ENCODE data around the gene AK2. TPM values are rescaled to one million over a fixed set of nuclear protein-coding genes. Genes with fewer than 3 reads are reported as not detected.
"Not testable (repeated sequence)": the region's sequence is repeated elsewhere in the genome, so short reads cannot be mapped to it uniquely, and the experiment has no call there.

AK2 gene
- total RNA-seq, 1 donor from 2014 or later = 173 TPM

GRCh38 chr1:33048426-33048825 is 11.7 kb upstream of the AK2 start:
- no peak overlapping the region for H3K4me3 ChIP-seq (ENCODE audit: low read depth, low read length)
- TF ChIP-seq, protein P1, sequence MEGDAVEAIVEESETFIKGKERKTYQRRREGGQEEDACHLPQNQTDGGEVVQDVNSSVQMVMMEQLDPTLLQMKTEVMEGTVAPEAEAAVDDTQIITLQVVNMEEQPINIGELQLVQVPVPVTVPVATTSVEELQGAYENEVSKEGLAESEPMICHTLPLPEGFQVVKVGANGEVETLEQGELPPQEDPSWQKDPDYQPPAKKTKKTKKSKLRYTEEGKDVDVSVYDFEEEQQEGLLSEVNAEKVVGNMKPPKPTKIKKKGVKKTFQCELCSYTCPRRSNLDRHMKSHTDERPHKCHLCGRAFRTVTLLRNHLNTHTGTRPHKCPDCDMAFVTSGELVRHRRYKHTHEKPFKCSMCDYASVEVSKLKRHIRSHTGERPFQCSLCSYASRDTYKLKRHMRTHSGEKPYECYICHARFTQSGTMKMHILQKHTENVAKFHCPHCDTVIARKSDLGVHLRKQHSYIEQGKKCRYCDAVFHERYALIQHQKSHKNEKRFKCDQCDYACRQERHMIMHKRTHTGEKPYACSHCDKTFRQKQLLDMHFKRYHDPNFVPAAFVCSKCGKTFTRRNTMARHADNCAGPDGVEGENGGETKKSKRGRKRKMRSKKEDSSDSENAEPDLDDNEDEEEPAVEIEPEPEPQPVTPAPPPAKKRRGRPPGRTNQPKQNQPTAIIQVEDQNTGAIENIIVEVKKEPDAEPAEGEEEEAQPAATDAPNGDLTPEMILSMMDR (IDR thresholded peaks at IDR 0.05; ENCODE audit: insufficient read depth, low read length, severe bottlenecking) = no peak
- H3K27me3 ChIP-seq (ENCODE audit: control insufficient read depth, insufficient read depth, low read length) = no peaks in the 10 kb centered on the region
- no peaks in the 10 kb centered on the region for H3K36me3 ChIP-seq (ENCODE audit: control insufficient read depth, insufficient read depth, low read length)
- DNase-seq (ENCODE audit: low read depth) (no peak), FAIRE-seq (no peak)

DNA sequence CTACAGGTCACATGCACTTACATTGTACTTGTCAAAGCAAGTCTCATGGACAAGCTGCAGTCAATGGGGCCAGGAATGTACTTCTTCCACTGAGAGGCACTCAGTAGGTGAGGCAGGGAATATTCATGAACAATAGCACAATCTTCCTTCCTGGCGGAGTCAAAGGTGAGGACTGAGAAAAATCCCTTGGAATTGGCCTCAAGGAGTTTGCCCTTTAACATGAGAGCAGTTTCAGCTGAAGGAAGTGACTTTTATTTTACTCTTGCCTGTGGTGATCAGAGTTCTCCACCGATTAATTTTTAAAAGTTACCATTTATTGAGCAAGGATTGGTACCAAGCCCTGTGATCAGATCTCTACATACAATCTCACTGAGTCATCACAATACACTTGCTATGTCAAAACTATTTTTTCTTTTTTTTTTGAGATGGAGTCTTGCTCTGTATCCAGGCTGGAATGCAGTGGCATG is 11.2 kb upstream of the AK2 start:
- no peak for FAIRE-seq
- TF ChIP-seq, protein P1 (IDR thresholded peaks at IDR 0.05; ENCODE audit: insufficient read depth, low read length, severe bottlenecking) = no peak
- Histone ChIP-seq H3K36me3 (ENCODE audit: control insufficient read depth, insufficient read depth, low read length) (no peaks in the 10 kb centered on the region), H3K27me3 (ENCODE audit: control insufficient read depth, insufficient read depth, low read length) (no peaks in the 10 kb centered on the region), H3K4me3 (ENCODE audit: low read depth, low read length) (no peak overlapping the region)
- DNase-seq (ENCODE audit: low read depth) = peak; percentile 54

DNA sequence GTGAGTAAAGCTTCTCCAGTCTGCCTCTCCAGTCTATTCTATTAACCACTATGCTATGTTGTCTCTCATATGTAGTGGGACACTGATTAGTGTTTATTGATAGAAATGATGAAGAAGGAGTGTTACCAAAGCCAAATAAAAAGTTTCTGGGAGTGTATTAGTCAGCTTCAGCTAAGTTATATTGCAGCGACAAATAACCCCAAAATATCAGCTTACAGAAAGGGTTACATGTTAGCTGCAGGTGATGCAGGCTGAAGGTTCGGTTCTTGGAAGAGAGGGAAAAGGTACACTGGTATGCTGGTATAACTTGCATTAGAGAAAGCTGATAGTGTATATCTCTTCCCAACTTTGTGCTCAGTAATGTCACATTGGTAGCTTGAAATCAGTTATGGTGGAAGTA is 10.6 kb upstream of the AK2 start:
- no peak overlapping the region for H3K4me3 ChIP-seq (ENCODE audit: low read depth, low read length)
- H3K36me3 ChIP-seq (ENCODE audit: control insufficient read depth, insufficient read depth, low read length) = no peaks in the 10 kb centered on the region
- DNase-seq (ENCODE audit: low read depth) (no peak), FAIRE-seq (no peak)
- H3K27me3 ChIP-seq (ENCODE audit: control insufficient read depth, insufficient read depth, low read length) = no peaks in the 10 kb centered on the region
- TF ChIP-seq, protein P1 (IDR thresholded peaks at IDR 0.05; ENCODE audit: insufficient read depth, low read length, severe bottlenecking) = no peak

GRCh38 chr1:33046234-33046633 is 9.6 kb upstream of the AK2 start:
- H3K27me3 ChIP-seq (ENCODE audit: control insufficient read depth, insufficient read depth, low read length); H3K4me3 ChIP-seq (ENCODE audit: low read depth, low read length); DNase-seq (ENCODE audit: low read depth); H3K36me3 ChIP-seq (ENCODE audit: control insufficient read depth, insufficient read depth, low read length); FAIRE-seq: not testable (repeated sequence)

DNA sequence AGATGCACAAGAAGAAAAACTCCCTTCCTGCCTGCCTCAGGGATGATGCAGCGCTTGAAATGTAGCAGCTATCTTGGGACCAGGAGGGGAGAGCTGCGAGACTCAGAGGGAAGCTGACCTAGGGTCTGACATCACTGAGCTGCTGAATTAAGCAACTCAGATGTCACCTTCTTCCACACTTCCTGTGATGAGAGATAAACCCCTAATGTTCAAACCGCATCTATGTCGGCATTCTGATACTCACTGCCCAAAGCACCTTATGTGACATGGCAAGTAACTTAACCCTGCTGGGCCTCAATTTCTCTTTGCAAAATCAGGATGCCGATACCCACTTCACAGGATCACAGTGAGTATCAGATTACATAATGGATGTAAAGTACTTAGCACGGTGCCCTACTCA is 9.1 kb upstream of the AK2 start:
- Histone ChIP-seq H3K36me3 (ENCODE audit: control insufficient read depth, insufficient read depth, low read length) (no peaks in the 10 kb centered on the region), H3K27me3 (ENCODE audit: control insufficient read depth, insufficient read depth, low read length) (no peaks in the 10 kb centered on the region), H3K4me3 (ENCODE audit: low read depth, low read length) (no peak overlapping the region)
- TF ChIP-seq, protein P1 (IDR thresholded peaks at IDR 0.05; ENCODE audit: insufficient read depth, low read length, severe bottlenecking) = no peak
- FAIRE-seq (peak; percentile 58), DNase-seq (ENCODE audit: low read depth) (no peak)

DNA sequence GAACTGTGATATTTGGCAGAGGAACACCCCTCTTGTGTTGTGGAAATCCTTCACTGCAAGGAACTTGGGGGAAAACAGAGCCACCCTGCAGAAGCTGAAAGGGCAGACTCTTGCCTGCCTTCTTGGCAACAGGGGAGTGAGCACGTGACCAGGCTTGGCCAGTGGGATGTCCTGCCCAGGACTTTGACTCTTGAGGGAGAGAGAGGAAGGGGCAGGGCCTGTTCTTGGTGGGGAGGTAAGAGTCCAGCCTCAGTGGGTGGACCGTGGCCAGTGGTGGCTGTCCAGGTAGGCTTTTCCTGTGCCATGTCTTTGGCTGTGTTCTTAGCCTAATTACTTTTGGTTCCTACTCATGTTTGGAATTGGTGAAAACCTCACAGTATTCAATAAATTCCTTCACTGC is 8.6 kb upstream of the AK2 start:
- FAIRE-seq (no peak), DNase-seq (ENCODE audit: low read depth) (no peak)
- Histone ChIP-seq H3K4me3 (ENCODE audit: low read depth, low read length) (no peak overlapping the region), H3K36me3 (ENCODE audit: control insufficient read depth, insufficient read depth, low read length) (no peaks in the 10 kb centered on the region), H3K27me3 (ENCODE audit: control insufficient read depth, insufficient read depth, low read length) (no peaks in the 10 kb centered on the region)
- TF ChIP-seq, protein P1 (IDR thresholded peaks at IDR 0.05; ENCODE audit: insufficient read depth, low read length, severe bottlenecking) = no peak
